DOHH2 (cell line): ENCODE data around the gene TTC12.

Experiments
- H3F3A ChIP-seq: fragments of 200-600 bp; sonication (generic), shearing (Covaris generic); 2 replicates; pipeline ENCODE4 v1.6.0; 2016; ENCODE audit warnings: antibody characterized with exemption, mild to moderate bottlenecking; ENCODE audit not compliant: control insufficient read depth, insufficient read depth
- H3K27ac ChIP-seq: fragments of 200-600 bp; sonication (generic); 2 replicates; pipeline ENCODE4 v1.5.1; 2014; ENCODE audit warnings: low read depth, mild to moderate bottlenecking, low read length, moderate library complexity
- H3K27me3 ChIP-seq: fragments of 200-600 bp; sonication (generic); 2 replicates; pipeline ENCODE4 v1.6.1; 2014; ENCODE audit warnings: mild to moderate bottlenecking, low read length, mixed read lengths; ENCODE audit not compliant: control insufficient read depth
- H3K36me3 ChIP-seq: fragments of 200-600 bp; sonication (generic); 2 replicates; pipeline ENCODE4 v1.6.1; 2014; ENCODE audit warnings: mild to moderate bottlenecking, low read length, moderate library complexity, mixed read lengths; ENCODE audit not compliant: control insufficient read depth
- H3K4me1 ChIP-seq: fragments of 200-600 bp; sonication (generic); 2 replicates; pipeline ENCODE4 v1.6.1; 2014; ENCODE audit warnings: mild to moderate bottlenecking, low read length, mixed read lengths; ENCODE audit not compliant: control insufficient read depth
- H3K4me2 ChIP-seq: fragments of 200-600 bp; sonication (generic); 2 replicates; pipeline ENCODE4 v1.6.0; 2014; ENCODE audit warnings: mild to moderate bottlenecking, low read length, moderate library complexity
- H3K4me3 ChIP-seq: fragments of 200-600 bp; sonication (generic); 2 replicates; pipeline ENCODE4 v1.5.1; 2014; ENCODE audit warnings: mild to moderate bottlenecking, low read length, mixed read lengths
- H3K79me2 ChIP-seq: fragments of 200-600 bp; sonication (generic); 2 replicates; pipeline ENCODE4 v1.6.1; 2014; ENCODE audit warnings: mild to moderate bottlenecking, low read length, mixed read lengths; ENCODE audit not compliant: control insufficient read depth
- H3K9me2 ChIP-seq: fragments of 200-600 bp; sonication (generic); replicated peaks from 2 replicates; pipeline ENCODE4 v1.6.1; 2014; ENCODE audit warnings: mild to moderate bottlenecking, low read length, mixed read lengths; ENCODE audit not compliant: control insufficient read depth
- H3K9me3 ChIP-seq: fragments of 200-600 bp; sonication (generic); 2 replicates; pipeline ENCODE4 v1.6.1; 2014; ENCODE audit warnings: antibody characterized with exemption, low read length, mixed read lengths; ENCODE audit not compliant: control insufficient read depth, insufficient read depth
- H4K20me1 ChIP-seq: fragments of 200-600 bp; sonication (generic); 2 replicates; pipeline ENCODE4 v1.6.0; 2014; ENCODE audit warnings: low read depth, mild to moderate bottlenecking, antibody characterized with exemption, low read length, moderate library complexity; ENCODE audit not compliant: control insufficient read depth, insufficient read depth
- CTCF ChIP-seq: fragments of 200-600 bp; sonication (generic); IDR thresholded peaks from one replicate; pipeline ENCODE4 v1.5.1; 2014; ENCODE audit warnings: antibody characterized with exemption, mild to moderate bottlenecking, low read depth, low read length; ENCODE audit not compliant: poor library complexity, severe bottlenecking
- EZH2phosphoT487 ChIP-seq: fragments of 200-600 bp; sonication (generic); IDR thresholded peaks from 2 replicates; pipeline ENCODE4 v1.6.1; 2017; ENCODE audit warnings: borderline replicate concordance, mild to moderate bottlenecking, antibody characterized with exemption, low read length, moderate library complexity, mixed read lengths

Gene TTC12

GRCh38 chr11:113345978-113346377 lies 31.6 kb downstream of the TTC12 start:
- H3K79me2 ChIP-seq, result no peaks in the 10 kb centered on the region
- no peaks in the 10 kb centered on the region for H3K4me1 ChIP-seq
- H3K4me3 ChIP-seq, result no peak overlapping the region
- no peak overlapping the region for H3K27ac ChIP-seq
- no peak overlapping the region for H3K4me2 ChIP-seq
- TF ChIP-seq CTCF (no peak), EZH2phosphoT487 (no peak)
- no peaks in the 10 kb centered on the region for H3F3A ChIP-seq
- H3K27me3 ChIP-seq, result no peaks in the 10 kb centered on the region
- no peaks in the 10 kb centered on the region for H4K20me1 ChIP-seq
- no peaks in the 10 kb centered on the region for H3K36me3 ChIP-seq
- no peaks in the 10 kb centered on the region for H3K9me3 ChIP-seq
- H3K9me2 ChIP-seq, result no peaks in the 10 kb centered on the region

- Histone ChIP-seq H4K20me1 (no peaks in the 10 kb centered on the region), H3K4me1 (no peaks in the 10 kb centered on the region), H3K79me2 (no peaks in the 10 kb centered on the region), H3K9me2 (no peaks in the 10 kb centered on the region), H3K4me3 (no peak overlapping the region), H3K9me3 (no peaks in the 10 kb centered on the region), H3F3A (no peaks in the 10 kb centered on the region), H3K4me2 (no peak overlapping the region), H3K27me3 (no peaks in the 10 kb centered on the region), H3K36me3 (no peaks in the 10 kb centered on the region), H3K27ac (no peak overlapping the region)
- TF ChIP-seq EZH2phosphoT487 (no peak), CTCF (no peak)
These were observed 35.1 kb downstream of the TTC12 start for GRCh38 chr11:113349528-113349927.

GRCh38 chr11:113350336-113351067 lies 36.1 kb downstream of the TTC12 start:
- Histone ChIP-seq H3K4me2 (no peak overlapping the region), H3K27ac (no peak overlapping the region), H3K4me1 (no peaks in the 10 kb centered on the region), H3K9me2 (no peaks in the 10 kb centered on the region), H3K9me3 (no peaks in the 10 kb centered on the region), H4K20me1 (no peaks in the 10 kb centered on the region), H3F3A (no peaks in the 10 kb centered on the region), H3K27me3 (no peaks in the 10 kb centered on the region), H3K36me3 (no peaks in the 10 kb centered on the region), H3K4me3 (no peak overlapping the region), H3K79me2 (no peaks in the 10 kb centered on the region)
- TF ChIP-seq CTCF, result no peak
- no peak for TF ChIP-seq EZH2phosphoT487

- H3K4me2 ChIP-seq, result no peak overlapping the region
- no peak for TF ChIP-seq CTCF
- TF ChIP-seq EZH2phosphoT487, result no peak
- H3K79me2 ChIP-seq, result no peaks in the 10 kb centered on the region
- H3K27me3 ChIP-seq, result no peaks in the 10 kb centered on the region
- no peak overlapping the region for H3K4me3 ChIP-seq
- H3K9me3 ChIP-seq, result no peaks in the 10 kb centered on the region
- H3K27ac ChIP-seq, result no peak overlapping the region
- H3K4me1 ChIP-seq, result no peaks in the 10 kb centered on the region
- H3F3A ChIP-seq, result no peaks in the 10 kb centered on the region
- no peaks in the 10 kb centered on the region for H3K9me2 ChIP-seq
- no peaks in the 10 kb centered on the region for H4K20me1 ChIP-seq
- no peaks in the 10 kb centered on the region for H3K36me3 ChIP-seq
These were observed 36.7 kb downstream of the TTC12 start for GRCh38 chr11:113351068-113351450.
